Gastrocnemius medialis (tissue), 4 donors: Measurements from ENCODE around the gene SLC16A1. TPM values are rescaled to one million over a fixed set of nuclear protein-coding genes. Genes with fewer than 3 reads are reported as not detected.

Experiments used
- ATAC-seq, 2 donors: fragments of 150-250 bp; one replicate each; pipeline ENCODE4 v1.9.1; 2016
- DNase-seq, 2 donors: peaks; one replicate each; pipeline ENCODE4 v3.0.0-alpha.2; 2019
- H3K27ac ChIP-seq, 4 donors: fragments of 200-600 bp; sonication (generic); 1 replicate in 1 of 4; 2 replicates in 3 of 4; pipeline ENCODE4 v1.5.1; 2016 to 2018; ENCODE audit warnings: mild to moderate bottlenecking in 2 of 4, moderate library complexity in 1 of 4
- H3K27me3 ChIP-seq, 3 donors: fragments of 200-600 bp; sonication (generic) in 2 of 3; 1 replicate in 1 of 3; 2 replicates in 2 of 3; pipeline versions ENCODE4 v1.5.1 to v1.6.0; 2016 to 2019; ENCODE audit warnings: mild to moderate bottlenecking in 1 of 3, moderate library complexity in 1 of 3
- H3K36me3 ChIP-seq, 2 donors: fragments of 200-600 bp; sonication (generic) in 1 of 2; one replicate each; pipeline ENCODE4 v1.5.1; 2017 to 2018
- H3K4me1 ChIP-seq, 2 donors: fragments of 200-600 bp; sonication (generic) in 1 of 2; one replicate each; pipeline ENCODE4 v1.5.1; 2016 to 2017; ENCODE audit warnings: mild to moderate bottlenecking in 2 of 2
- H3K4me3 ChIP-seq, 4 donors: fragments of 200-600 bp; sonication (generic) in 3 of 4; 1 replicate in 1 of 4; 2 replicates in 3 of 4; pipeline ENCODE4 v1.5.1; 2016 to 2019; ENCODE audit warnings: mild to moderate bottlenecking in 2 of 4
- H3K9me3 ChIP-seq, 3 donors: fragments of 200-600 bp; sonication (generic) in 2 of 3; 1 replicate in 1 of 3; 2 replicates in 2 of 3; pipeline ENCODE4 v1.5.1; 2016 to 2019
- CTCF ChIP-seq, 5 experiments: fragments of 450-650 bp in 3 of 5; fragments of 200-600 bp in 2 of 5; sonication (generic) in 2 of 5; IDR thresholded peaks in 4 of 5; conservative IDR thresholded peaks in 1 of 5; 1 replicate in 4 of 5; 2 replicates in 1 of 5; pipeline ENCODE4 v1.5.1; 2016 to 2019; ENCODE audit warnings: antibody characterized with exemption in 5 of 5, mild to moderate bottlenecking in 3 of 5, moderate library complexity in 3 of 5
- POLR2A ChIP-seq, 2 donors: fragments of 450-650 bp; IDR thresholded peaks; one replicate each; pipeline ENCODE4 v1.6.1; 2017; ENCODE audit warnings: antibody characterized with exemption in 2 of 2, mild to moderate bottlenecking in 2 of 2, moderate library complexity in 2 of 2
- in situ Hi-C, 4 donors: fragments of 200-750 bp; cut with MboI; loops; one replicate each; pipeline versions ENCODE4 v1.15.0 to v1.8.0; 2017; ENCODE audit warnings: low sequenced_read_pairs in 4 of 4
- intact Hi-C: fragments of 100-400 bp; cut with DNase I; formaldehyde crosslinking; loops from one replicate; pipeline ENCODE4 v1.15.1; 2023; ENCODE audit warnings: low total_unique reads
- total RNA-seq, 4 donors: library from RNA; depleted of rRNA; stranded (reverse); fragments of >200 nt; gene quantifications; one replicate each; pipeline versions ENCODE4 v1.1.0 to v1.2.3, GENCODE V29; 2016

SLC16A1 gene
- total RNA-seq, 4 donors from 2014 or later = 26.5 to 41.6 (median 36.2) TPM

GRCh38 chr1:112935461-112936111 is 20.4 kb downstream of the SLC16A1 start:
- Histone ChIP-seq H3K27me3 (no peaks in the 10 kb centered on the region), H3K27ac (peak overlapping the region; percentile 51 to 71 (median 66)), H3K4me1 (peaks cover 36 to 37% of the 10 kb centered on the region in 2 donors), H3K4me3 (no peak overlapping the region), H3K9me3 (no peaks in the 10 kb centered on the region), H3K36me3 (no peaks in the 10 kb centered on the region)
- no peak for TF ChIP-seq POLR2A (IDR thresholded peaks at IDR 0.05)
- no peak for TF ChIP-seq CTCF (IDR thresholded peaks at IDR 0.05 in 4 of 5, conservative IDR thresholded peaks at IDR 0.05 in 1 of 5)
- DNase-seq (no peak), ATAC-seq (peak in 1 of 2 donors; percentile 26)
- intact Hi-C loops (no loop called here), in situ Hi-C loops (no loop called here)

- ATAC-seq = no peak
- no peaks in the 10 kb centered on the region for H3K9me3 ChIP-seq
- H3K4me1 ChIP-seq = peaks cover 36 to 40% of the 10 kb centered on the region in 2 donors
- peak overlapping the region; percentile 51 to 71 (median 66) for H3K27ac ChIP-seq
- no peaks in the 10 kb centered on the region for H3K27me3 ChIP-seq
- TF ChIP-seq POLR2A (IDR thresholded peaks at IDR 0.05) = no peak
- no peak for TF ChIP-seq CTCF (IDR thresholded peaks at IDR 0.05 in 4 of 5, conservative IDR thresholded peaks at IDR 0.05 in 1 of 5)
- in situ Hi-C loops = no loop called here
- no peak overlapping the region for H3K4me3 ChIP-seq
- DNase-seq = no peak
- no peaks in the 10 kb centered on the region for H3K36me3 ChIP-seq
- intact Hi-C loops = no loop called here
These were observed 21.4 kb downstream of the SLC16A1 start for GRCh38 chr1:112934577-112934976.

- Histone ChIP-seq H3K4me3 (no peak overlapping the region), H3K4me1 (peaks cover 36 to 40% of the 10 kb centered on the region in 2 donors), H3K36me3 (no peaks in the 10 kb centered on the region), H3K9me3 (no peaks in the 10 kb centered on the region), H3K27me3 (no peaks in the 10 kb centered on the region), H3K27ac (peak overlapping the region; percentile 51 to 71 (median 66))
- intact Hi-C loops = no loop called here
- DNase-seq (no peak), ATAC-seq (no peak)
- in situ Hi-C loops = no loop called here
- TF ChIP-seq POLR2A (IDR thresholded peaks at IDR 0.05) (no peak), CTCF (IDR thresholded peaks at IDR 0.05 in 4 of 5, conservative IDR thresholded peaks at IDR 0.05 in 1 of 5) (no peak)
These were observed 22.0 kb downstream of the SLC16A1 start for GRCh38 chr1:112933820-112934571.

GRCh38 chr1:112929979-112930378 is 26.0 kb downstream of the SLC16A1 start:
- no peak for TF ChIP-seq CTCF (IDR thresholded peaks at IDR 0.05 in 4 of 5, conservative IDR thresholded peaks at IDR 0.05 in 1 of 5)
- TF ChIP-seq POLR2A (IDR thresholded peaks at IDR 0.05) = no peak
- in situ Hi-C loops (no loop called here), intact Hi-C loops (no loop called here)
- no peaks in the 10 kb centered on the region for H3K9me3 ChIP-seq
- no peak overlapping the region for H3K4me3 ChIP-seq
- H3K27me3 ChIP-seq = no peaks in the 10 kb centered on the region
- no peak for DNase-seq
- H3K27ac ChIP-seq = peak overlapping the region; percentile 19 to 50 (median 38)
- ATAC-seq = peak in 1 of 2 donors; percentile 62
- no peaks in the 10 kb centered on the region for H3K36me3 ChIP-seq
- peaks cover 15% of the 10 kb centered on the region in 2 donors for H3K4me1 ChIP-seq
